ENCODE data around the gene NYNRIN. TPM values are rescaled to one million over a fixed set of nuclear protein-coding genes. Genes with fewer than 3 reads are reported as not detected.

Gene NYNRIN
- total RNA-seq, 1 experiment from 2014 or later: 0.31 TPM

- intact Hi-C loops (cut with micrococcal nuclease; ENCODE audit: unreplicated experiment): no loop called here
- Histone ChIP-seq H3K4me1 (ENCODE audit: control insufficient read depth, insufficient read depth, low read length) (no peaks in the 10 kb centered on the region), H3K36me3 (ENCODE audit: control insufficient read depth, insufficient read depth, low read length) (no peaks in the 10 kb centered on the region), H3K27me3 (ENCODE audit: control insufficient read depth, insufficient read depth, low read length) (peaks cover 2% of the 10 kb centered on the region; the same call in 1 of the 2 replicates), H3K4me3 (ENCODE audit: low read depth in 2 of 2, low read length in 2 of 2) (no peak overlapping the region), H3K9me3 (ENCODE audit: control insufficient read depth, insufficient read depth, low read depth, low read length) (no peaks in the 10 kb centered on the region), H3K27ac (ENCODE audit: low read length) (no peak overlapping the region)
- in situ Hi-C loops (cut with HindIII; ENCODE audit: low pct_unique_long_range_greater_than_20kb, low sequenced_read_pairs): no loop called here
- POLR2A ChIA-PET: no interaction called here
- CTCF ChIA-PET: no interaction called here
- DNase-seq (ENCODE audit: low read depth, low spot score) (no peak), ATAC-seq (no peak)
- TF ChIP-seq POLR2AphosphoS5 (IDR thresholded peaks at IDR 0.05; ENCODE audit: low read depth, low read length): no peak
- TF ChIP-seq TCF7L2 (IDR thresholded peaks at IDR 0.05; ENCODE audit: low read depth, low read length): no peak
- no peak for TF ChIP-seq CTCF (IDR thresholded peaks at IDR 0.05)
- no peak for TF ChIP-seq SIN3A (IDR thresholded peaks at IDR 0.05; ENCODE audit: borderline replicate concordance, insufficient read depth, low read depth, low read length)
- TF ChIP-seq REST (IDR thresholded peaks at IDR 0.05; ENCODE audit: insufficient read depth in 1 of 2, low read depth in 2 of 2, low read length in 1 of 2): no peak
- BruUV-seq (replicated peaks): no TSS peak
Measured at GRCh38 chr14:24389226-24389848, 9.5 kb upstream of the NYNRIN start.

GRCh38 chr14:24390701-24391468 is 7.9 kb upstream of the NYNRIN start:
- Histone ChIP-seq H3K36me3 (ENCODE audit: control insufficient read depth, insufficient read depth, low read length) (no peaks in the 10 kb centered on the region), H3K27ac (ENCODE audit: low read length) (no peak overlapping the region), H3K9me3 (ENCODE audit: control insufficient read depth, insufficient read depth, low read depth, low read length) (no peaks in the 10 kb centered on the region), H3K4me3 (ENCODE audit: low read depth in 2 of 2, low read length in 2 of 2) (no peak overlapping the region), H3K27me3 (ENCODE audit: control insufficient read depth, insufficient read depth, low read length) (peaks cover 2% of the 10 kb centered on the region; the same call in 1 of the 2 replicates), H3K4me1 (ENCODE audit: control insufficient read depth, insufficient read depth, low read length) (no peaks in the 10 kb centered on the region)
- in situ Hi-C loops (cut with HindIII; ENCODE audit: low pct_unique_long_range_greater_than_20kb, low sequenced_read_pairs) (no loop called here), intact Hi-C loops (cut with micrococcal nuclease; ENCODE audit: unreplicated experiment) (no loop called here)
- POLR2A ChIA-PET: no interaction called here
- BruUV-seq (replicated peaks): no TSS peak
- ATAC-seq (no peak), DNase-seq (ENCODE audit: low read depth, low spot score) (no peak)
- CTCF ChIA-PET: no interaction called here
- TF ChIP-seq CTCF (IDR thresholded peaks at IDR 0.05) (no peak), POLR2AphosphoS5 (IDR thresholded peaks at IDR 0.05; ENCODE audit: low read depth, low read length) (no peak), SIN3A (IDR thresholded peaks at IDR 0.05; ENCODE audit: borderline replicate concordance, insufficient read depth, low read depth, low read length) (no peak), TCF7L2 (IDR thresholded peaks at IDR 0.05; ENCODE audit: low read depth, low read length) (no peak), REST (IDR thresholded peaks at IDR 0.05; ENCODE audit: insufficient read depth in 1 of 2, low read depth in 2 of 2, low read length in 1 of 2) (no peak)
